Measurements from ENCODE around the gene LEMD3.

DNA sequence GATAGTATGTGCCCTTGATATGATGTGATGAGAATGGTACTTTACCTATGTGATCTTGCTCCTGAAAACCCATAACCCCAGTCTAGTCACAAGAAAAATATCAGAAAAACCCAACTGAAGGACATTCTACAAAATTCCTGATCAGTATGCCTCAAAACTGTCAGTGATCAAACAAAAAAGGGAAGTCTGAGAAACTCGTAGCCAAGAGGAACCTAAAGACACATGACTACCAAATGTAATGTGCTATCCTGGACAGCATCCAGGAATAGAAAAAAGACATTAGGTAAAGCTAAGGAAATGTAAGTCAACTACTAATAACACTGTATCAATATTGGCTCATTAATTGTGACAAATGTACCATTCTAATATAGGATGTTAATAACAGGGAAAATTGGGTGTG is 44.1 kb upstream of the LEMD3 start:
- TF ChIP-seq CTCF (conservative IDR thresholded peaks at IDR 0.05; ENCODE audit: low read length) (no peak), EZH2phosphoT487 (IDR thresholded peaks at IDR 0.05; ENCODE audit: borderline replicate concordance) (no peak)
